Measurements from ENCODE around the gene PROX1. TPM values are rescaled to one million over a fixed set of nuclear protein-coding genes. Genes with fewer than 3 reads are reported as not detected.

Gene PROX1
- total and polyA plus RNA-seq, 9 of the 15 experiments (the other 6 are each of a cell fraction or from before 2014, with no cell fraction given), result 0.14 to 0.22 TPM; not detected in 7

GRCh38 chr1:214010197-214010573 is 22.4 kb downstream of the PROX1 start:
- Histone ChIP-seq H3K4me2 (ENCODE audit: insufficient read depth, low read length) (no peak overlapping the region), H3K79me2 (ENCODE audit: control insufficient read depth, insufficient read depth, low read length) (no peaks in the 10 kb centered on the region), H3K9ac (ENCODE audit: insufficient read depth in 1 of 2, low read depth in 2 of 2, low read length in 2 of 2) (no peak overlapping the region), H3K27me3 (ENCODE audit: control insufficient read depth in 2 of 2, insufficient read depth in 2 of 2, low read length in 2 of 2) (peaks cover 8 to 17% of the 10 kb centered on the region in 2 experiments), H3K4me3 (no peak overlapping the region), H2AFZ (ENCODE audit: low read depth, low read length) (no peak overlapping the region), H4K20me1 (replicated peaks; ENCODE audit: control insufficient read depth, insufficient read depth, low read length) (no peaks in the 10 kb centered on the region), H3K9me1 (ENCODE audit: control insufficient read depth, insufficient read depth, low read length) (no peaks in the 10 kb centered on the region), H3K4me1 (replicated peaks in 1 of 2; ENCODE audit: control insufficient read depth in 2 of 2, insufficient read depth in 2 of 2, low read length in 2 of 2) (no peaks in the 10 kb centered on the region), H3K27ac (ENCODE audit: extremely low read depth, low read depth, low read length) (no peak overlapping the region), H3K36me3 (ENCODE audit: control insufficient read depth, insufficient read depth, low read length) (no peaks in the 10 kb centered on the region), H3K9me3 (replicated peaks; ENCODE audit: control insufficient read depth, insufficient read depth, low read depth, low read length) (no peaks in the 10 kb centered on the region)
- BruUV-seq (replicated peaks), result no TSS peak
- ATAC-seq (no peak), DNase-seq (ENCODE audit: extremely low read depth in 1 of 4, low spot score in 3 of 4) (no peak), FAIRE-seq (no peak)
- intact Hi-C loops (cut with micrococcal nuclease), result no loop called here
- POLR2A ChIA-PET, result no interaction called here
- in situ Hi-C loops (cut with MboI), result no loop called here
- 0% methylated on average over 1 of the region's 1 CpG for WGBS (ENCODE audit: insufficient coverage, low coverage, missing lambda C conversion rate)
- TF ChIP-seq RUNX1 (IDR thresholded peaks at IDR 0.05; ENCODE audit: low read depth), result no peak
- TF ChIP-seq PBX2 (CRISPR knock-in tag; IDR thresholded peaks at IDR 0.05; ENCODE audit: low read depth), result no peak
- TF ChIP-seq PBX2 (tag; conservative IDR thresholded peaks at IDR 0.05; ENCODE audit: low read depth), result no peak
- no peak for TF ChIP-seq PRMT5 (CRISPR knock-in tag; IDR thresholded peaks at IDR 0.05)
- no peak for TF ChIP-seq PTBP1 (IDR thresholded peaks at IDR 0.05; ENCODE audit: low read depth, low read length)
- TF ChIP-seq TEAD4 (IDR thresholded peaks at IDR 0.05; ENCODE audit: low read length), result no peak
- TF ChIP-seq TEAD4 (CRISPR knock-in tag; IDR thresholded peaks at IDR 0.05; ENCODE audit: borderline replicate concordance), result no peak
- CTCF ChIA-PET (ENCODE audit: low intra/inter-chr PET ratio), result no interaction called here

All from K562 (cell line).